Transverse colon (tissue), 4 donors: Measurements from ENCODE around the gene CRYBG2. TPM values are rescaled to one million over a fixed set of nuclear protein-coding genes. Genes with fewer than 3 reads are reported as not detected.
"Not testable (repeated sequence)": the region's sequence is repeated elsewhere in the genome, so short reads cannot be mapped to it uniquely, and the experiment has no call there.

Source experiments
- DNase-seq: peaks from one replicate; pipeline ENCODE4 v3.0.0-alpha.2; 2019
- H3K27ac ChIP-seq, 4 donors: fragments of 200-600 bp; sonication (generic); 2 replicates each; pipeline ENCODE4 v1.5.1; 2016 to 2018; ENCODE audit warnings: inconsistent platforms in 4 of 4
- H3K27me3 ChIP-seq: fragments of 200-600 bp; sonication (generic); 2 replicates; pipeline ENCODE4 v1.5.1; 2017; ENCODE audit warnings: inconsistent platforms
- H3K36me3 ChIP-seq, 4 donors: fragments of 200-600 bp; sonication (generic); 2 replicates each; pipeline ENCODE4 v1.5.1; 2017 to 2019; ENCODE audit warnings: inconsistent platforms in 4 of 4
- H3K4me1 ChIP-seq, 4 donors: fragments of 200-600 bp; sonication (generic); 2 replicates each; pipeline ENCODE4 v1.5.1; 2017 to 2020; ENCODE audit warnings: inconsistent platforms in 4 of 4
- H3K4me3 ChIP-seq, 4 donors: fragments of 200-600 bp; sonication (generic); 1 replicate in 1 of 4; 2 replicates in 3 of 4; pipeline versions ENCODE4 v1.5.1 to v1.6.1; 2017 to 2019; ENCODE audit warnings: inconsistent platforms in 4 of 4
- H3K9me3 ChIP-seq, 2 donors: fragments of 200-600 bp; sonication (generic); 2 replicates each; pipeline ENCODE4 v1.5.1; 2017 to 2019; ENCODE audit warnings: inconsistent platforms in 2 of 2
- CTCF ChIP-seq, 5 experiments: fragments of 200-600 bp in 3 of 5; fragments of 450-650 bp in 2 of 5; sonication (generic) in 3 of 5; IDR thresholded peaks; 1 replicate in 2 of 5; 2 replicates in 3 of 5; pipeline ENCODE4 v1.5.1; 2016 to 2017; ENCODE audit warnings: antibody characterized with exemption in 5 of 5, inconsistent platforms in 3 of 5, mild to moderate bottlenecking in 2 of 5, moderate library complexity in 1 of 5
- EP300 ChIP-seq: sonication (generic); formaldehyde crosslinking; IDR thresholded peaks from one replicate; pipeline ENCODE4 v1.6.1; 2017; ENCODE audit warnings: antibody characterized with exemption, low read depth
- POLR2A ChIP-seq: fragments of 450-650 bp; IDR thresholded peaks from one replicate; pipeline ENCODE4 v1.6.1; 2016; ENCODE audit warnings: antibody characterized with exemption, mild to moderate bottlenecking, moderate library complexity
- POLR2AphosphoS5 ChIP-seq, 3 donors: sonication (generic); formaldehyde crosslinking; IDR thresholded peaks; one replicate each; pipeline ENCODE4 v1.6.1; 2016; ENCODE audit warnings: antibody characterized with exemption in 3 of 3
- WGBS, 2 donors: methylation state at CpG; one replicate each; pipeline ENCODE4 v1.1.5; 2018; ENCODE audit warnings: low coverage in 1 of 2; 5-methylcytosine and 5-hydroxymethylcytosine counted together
- in situ Hi-C, 4 donors: fragments of 200-750 bp; cut with MboI; loops; one replicate each; pipeline versions ENCODE4 v1.15.0 to v1.15.1; 2017; ENCODE audit warnings: low sequenced_read_pairs in 3 of 4, low pct_ligation_motif_present in 1 of 4, low pct_unique_long_range_greater_than_20kb in 1 of 4
- intact Hi-C: fragments of 100-400 bp; cut with DNase I; formaldehyde crosslinking; loops from one replicate; pipeline ENCODE4 v1.15.1; 2023; ENCODE audit warnings: low total_unique reads
- total RNA-seq, 4 donors: library from RNA; depleted of rRNA; stranded (reverse); fragments of >200 nt; gene quantifications; one replicate each; pipeline ENCODE4 v1.1.0, GENCODE V29; 2016

CRYBG2 gene
- total RNA-seq, 4 donors from 2014 or later: 2.8 to 41.9 (median 22.3) TPM

- DNase-seq: no peak
- in situ Hi-C loops (no loop called here), intact Hi-C loops (no loop called here)
- TF ChIP-seq POLR2A: no peak
- no peak for TF ChIP-seq CTCF (IDR thresholded peaks at IDR 0.05)
- TF ChIP-seq POLR2AphosphoS5 (IDR thresholded peaks at IDR 0.05): no peak
- no peak for TF ChIP-seq EP300
- no peaks in the 10 kb centered on the region for H3K9me3 ChIP-seq
- H3K27ac ChIP-seq: no peak overlapping the region
- no peaks in the 10 kb centered on the region for H3K36me3 ChIP-seq
- peaks cover 0 to 21% (median 11%) of the 10 kb centered on the region in 4 donors for H3K4me1 ChIP-seq
- no peak overlapping the region for H3K4me3 ChIP-seq
- WGBS, 2 donors: 75 to 80% methylated on average over 1 to 4 of the region's 4 CpGs
- H3K27me3 ChIP-seq: peaks cover 37% of the 10 kb centered on the region
Measured at GRCh38 chr1:26337625-26338024, 16.3 kb downstream of the CRYBG2 start.

- Histone ChIP-seq H3K9me3 (no peaks in the 10 kb centered on the region), H3K27me3 (peaks cover 39% of the 10 kb centered on the region), H3K36me3 (no peaks in the 10 kb centered on the region), H3K27ac (no peak overlapping the region), H3K4me3 (no peak overlapping the region), H3K4me1 (peaks cover 0 to 21% (median 11%) of the 10 kb centered on the region in 4 donors)
- TF ChIP-seq POLR2A: no peak
- intact Hi-C loops: no loop called here
- in situ Hi-C loops: no loop called here
- no peak for DNase-seq
- 85% methylated on average over 7 of the region's 7 CpGs; no CpG with 5 or more reads in 1 of the 2 donors for WGBS, 2 donors
Measured at GRCh38 chr1:26337206-26337535, 16.8 kb downstream of the CRYBG2 start.

- Histone ChIP-seq H3K27me3 (peaks cover 41% of the 10 kb centered on the region), H3K36me3 (no peaks in the 10 kb centered on the region), H3K9me3 (no peaks in the 10 kb centered on the region), H3K4me3 (peak overlapping the region; percentile 22 to 57 (median 34)), H3K27ac (peak overlapping the region in 3 of 4 donors; percentile 28 to 70 (median 51)), H3K4me1 (peaks cover 0 to 21% (median 11%) of the 10 kb centered on the region in 4 donors)
- 12% methylated on average over 48 of the region's 52 CpGs; no CpG with 5 or more reads in 1 of the 2 donors for WGBS, 2 donors
- in situ Hi-C loops (no loop called here), intact Hi-C loops (no loop called here)
- TF ChIP-seq POLR2A: no peak
- peak in 1 of 3 donors; percentile 29 for TF ChIP-seq POLR2AphosphoS5 (IDR thresholded peaks at IDR 0.05)
- peak; percentile 18 for TF ChIP-seq EP300
- DNase-seq: peak; percentile 96
Measured at GRCh38 chr1:26336477-26337205, 17.3 kb downstream of the CRYBG2 start.

GRCh38 chr1:26335774-26336476, 18.0 kb downstream of the CRYBG2 start:
- Histone ChIP-seq H3K27me3 (peaks cover 48% of the 10 kb centered on the region), H3K9me3 (no peaks in the 10 kb centered on the region), H3K36me3 (no peaks in the 10 kb centered on the region), H3K4me3 (peak overlapping the region; percentile 22 to 57 (median 34)), H3K27ac (peak overlapping the region in 1 of 4 donors; percentile 70), H3K4me1 (peaks cover 0 to 21% (median 11%) of the 10 kb centered on the region in 4 donors)
- intact Hi-C loops (no loop called here), in situ Hi-C loops (no loop called here)
- no peak for TF ChIP-seq POLR2A
- no peak for TF ChIP-seq CTCF (IDR thresholded peaks at IDR 0.05)
- no peak for TF ChIP-seq EP300
- TF ChIP-seq POLR2AphosphoS5 (IDR thresholded peaks at IDR 0.05): no peak
- 2 to 10% methylated on average over 13 to 41 of the region's 41 CpGs for WGBS, 2 donors
- DNase-seq: no peak

- in situ Hi-C loops: not testable (repeated sequence)
Measured at GRCh38 chr1:26333312-26333711, 20.6 kb downstream of the CRYBG2 start.

More at GRCh38 chr1:26333312-26333711, 20.6 kb downstream of the CRYBG2 start:
- peaks cover 53% of the 10 kb centered on the region for H3K27me3 ChIP-seq
- H3K9me3 ChIP-seq, H3K4me3 ChIP-seq, intact Hi-C loops, H3K27ac ChIP-seq, H3K36me3 ChIP-seq, DNase-seq: not testable (repeated sequence)
- peaks cover 0 to 21% (median 11%) of the 10 kb centered on the region in 4 donors for H3K4me1 ChIP-seq
- WGBS, 2 donors: 95% methylated on average over 8 of the region's 8 CpGs; no CpG with 5 or more reads in 1 of the 2 donors
